ENCODE measurements around the gene ATP10A.
A peak's percentile ranks its signal among the peaks of the same experiment; 100 is the strongest.

Gene ATP10A

GRCh38 chr15:25852661-25853524 lies 10.2 kb downstream of the ATP10A start:
- no peak for DNase-seq

GRCh38 chr15:25852027-25852426 lies 11.1 kb downstream of the ATP10A start:
- no peak for DNase-seq

- DNase-seq = peak; percentile 81
These were observed 12.7 kb downstream of the ATP10A start for GRCh38 chr15:25850154-25851111.

GRCh38 chr15:25849157-25849921 lies 13.8 kb downstream of the ATP10A start:
- DNase-seq = peak; percentile 78

- DNase-seq = no peak
These were observed 14.4 kb downstream of the ATP10A start for GRCh38 chr15:25848784-25849156.

- no peak for DNase-seq
These were observed 14.8 kb downstream of the ATP10A start for GRCh38 chr15:25848325-25848724.

- no peak for DNase-seq
These were observed 16.1 kb downstream of the ATP10A start for GRCh38 chr15:25847051-25847450.

GRCh38 chr15:25846377-25846776 lies 16.8 kb downstream of the ATP10A start:
- DNase-seq = no peak

GRCh38 chr15:25844981-25845680 lies 18.0 kb downstream of the ATP10A start:
- no peak for DNase-seq

GRCh38 chr15:25844542-25844941 lies 18.6 kb downstream of the ATP10A start:
- no peak for DNase-seq

GRCh38 chr15:25844076-25844475 lies 19.1 kb downstream of the ATP10A start:
- no peak for DNase-seq

GRCh38 chr15:25839638-25840156 lies 23.4 kb downstream of the ATP10A start:
- DNase-seq = no peak

GRCh38 chr15:25838871-25839195 lies 24.3 kb downstream of the ATP10A start:
- DNase-seq = no peak

GRCh38 chr15:25838191-25838870 lies 24.8 kb downstream of the ATP10A start:
- no peak for DNase-seq

GRCh38 chr15:25832158-25832557 lies 31.0 kb downstream of the ATP10A start:
- DNase-seq = no peak

- DNase-seq = peak; percentile 98
These were observed 32.2 kb downstream of the ATP10A start for GRCh38 chr15:25830844-25831451.

- no peak for DNase-seq
These were observed 34.1 kb downstream of the ATP10A start for GRCh38 chr15:25829073-25829472.

GRCh38 chr15:25825207-25825606 lies 37.9 kb downstream of the ATP10A start:
- no peak for DNase-seq

- no peak for DNase-seq
These were observed 38.5 kb downstream of the ATP10A start for GRCh38 chr15:25824618-25825017.

- DNase-seq = no peak
These were observed 50.3 kb downstream of the ATP10A start for GRCh38 chr15:25812845-25813244.

GRCh38 chr15:25812073-25812472 lies 51.1 kb downstream of the ATP10A start:
- DNase-seq = no peak
